Right renal cortex interstitium (tissue), 3 donors: Measurements from ENCODE around the gene MGLL. TPM values are rescaled to one million over a fixed set of nuclear protein-coding genes. Genes with fewer than 3 reads are reported as not detected.

ENCODE experiments used
- DNase-seq, 3 donors: peaks; one replicate each; pipeline ENCODE4 v3.0.0-alpha.2; 2013; ENCODE audit warnings: low read depth in 3 of 3, low spot score in 2 of 3
- polyA plus RNA-seq, 3 donors: library from polyadenylated mRNA; unstranded; fragments of 120-200 nt; gene quantifications; one replicate each; pipeline ENCODE4 v1.2.1, GENCODE V29; 2013; ENCODE audit not compliant: insufficient read length in 3 of 3

The MGLL gene
- polyA plus RNA-seq, 3 donors: 21.8 to 24.9 (median 23.0) TPM

GRCh38 chr3:127777332-127777731 lies 45.0 kb downstream of the MGLL start:
- DNase-seq: no peak

- DNase-seq: no peak
Observed at GRCh38 chr3:127776347-127776746, 46.0 kb downstream of the MGLL start.

- DNase-seq: no peak
Observed at GRCh38 chr3:127775398-127776109, 46.8 kb downstream of the MGLL start.

- DNase-seq: no peak
Observed at GRCh38 chr3:127774647-127775046, 47.7 kb downstream of the MGLL start.

GRCh38 chr3:127773752-127774395 lies 48.4 kb downstream of the MGLL start:
- DNase-seq: no peak

GRCh38 chr3:127772827-127773751 lies 49.2 kb downstream of the MGLL start:
- DNase-seq: no peak

GRCh38 chr3:127772273-127772672 lies 50.0 kb downstream of the MGLL start:
- no peak for DNase-seq

GRCh38 chr3:127771746-127772145 lies 50.6 kb downstream of the MGLL start:
- no peak for DNase-seq

GRCh38 chr3:127770671-127771355 lies 51.5 kb downstream of the MGLL start:
- no peak for DNase-seq

GRCh38 chr3:127769284-127770081 lies 52.8 kb downstream of the MGLL start:
- no peak for DNase-seq

GRCh38 chr3:127768346-127769008 lies 53.8 kb downstream of the MGLL start:
- DNase-seq: no peak

GRCh38 chr3:127767126-127767525 lies 55.2 kb downstream of the MGLL start:
- no peak for DNase-seq

GRCh38 chr3:127765735-127766134 lies 56.6 kb downstream of the MGLL start:
- no peak for DNase-seq

- DNase-seq: no peak
Observed at GRCh38 chr3:127764841-127765362, 57.4 kb downstream of the MGLL start.

- DNase-seq: no peak
Observed at GRCh38 chr3:127764301-127764700, 58.0 kb downstream of the MGLL start.

- DNase-seq: no peak
Observed at GRCh38 chr3:127763816-127764215, 58.5 kb downstream of the MGLL start.

- no peak for DNase-seq
Observed at GRCh38 chr3:127763337-127763736, 59.0 kb downstream of the MGLL start.

- no peak for DNase-seq
Observed at GRCh38 chr3:127762787-127763105, 59.6 kb downstream of the MGLL start.

- no peak for DNase-seq
Observed at GRCh38 chr3:127762077-127762786, 60.1 kb downstream of the MGLL start.
